ENCODE measurements around the gene OR51G1. TPM values are rescaled to one million over a fixed set of nuclear protein-coding genes. Genes with fewer than 3 reads are reported as not detected.

OR51G1 gene
- total RNA-seq, 1 donor from 2014 or later = not detected

- Mint-ChIP-seq H3K27ac (ENCODE audit: unreplicated experiment) (peak within 1 kb of the TSS; percentile 12), H3K27me3 (ENCODE audit: unreplicated experiment) (no peaks in the 10 kb centered on the region)
- TF ChIP-seq, protein P1, sequence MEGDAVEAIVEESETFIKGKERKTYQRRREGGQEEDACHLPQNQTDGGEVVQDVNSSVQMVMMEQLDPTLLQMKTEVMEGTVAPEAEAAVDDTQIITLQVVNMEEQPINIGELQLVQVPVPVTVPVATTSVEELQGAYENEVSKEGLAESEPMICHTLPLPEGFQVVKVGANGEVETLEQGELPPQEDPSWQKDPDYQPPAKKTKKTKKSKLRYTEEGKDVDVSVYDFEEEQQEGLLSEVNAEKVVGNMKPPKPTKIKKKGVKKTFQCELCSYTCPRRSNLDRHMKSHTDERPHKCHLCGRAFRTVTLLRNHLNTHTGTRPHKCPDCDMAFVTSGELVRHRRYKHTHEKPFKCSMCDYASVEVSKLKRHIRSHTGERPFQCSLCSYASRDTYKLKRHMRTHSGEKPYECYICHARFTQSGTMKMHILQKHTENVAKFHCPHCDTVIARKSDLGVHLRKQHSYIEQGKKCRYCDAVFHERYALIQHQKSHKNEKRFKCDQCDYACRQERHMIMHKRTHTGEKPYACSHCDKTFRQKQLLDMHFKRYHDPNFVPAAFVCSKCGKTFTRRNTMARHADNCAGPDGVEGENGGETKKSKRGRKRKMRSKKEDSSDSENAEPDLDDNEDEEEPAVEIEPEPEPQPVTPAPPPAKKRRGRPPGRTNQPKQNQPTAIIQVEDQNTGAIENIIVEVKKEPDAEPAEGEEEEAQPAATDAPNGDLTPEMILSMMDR (IDR thresholded peaks at IDR 0.05) = no peak
These were observed 42.2 kb downstream of the OR51G1 start, which contains the start of gene OR51T1 for GRCh38 chr11:4881860-4882500. TSS of gene OR51T1 (plus strand) at chr11:4881900. CDS start at chr11:4881900, 0 bp downstream.

DNA sequence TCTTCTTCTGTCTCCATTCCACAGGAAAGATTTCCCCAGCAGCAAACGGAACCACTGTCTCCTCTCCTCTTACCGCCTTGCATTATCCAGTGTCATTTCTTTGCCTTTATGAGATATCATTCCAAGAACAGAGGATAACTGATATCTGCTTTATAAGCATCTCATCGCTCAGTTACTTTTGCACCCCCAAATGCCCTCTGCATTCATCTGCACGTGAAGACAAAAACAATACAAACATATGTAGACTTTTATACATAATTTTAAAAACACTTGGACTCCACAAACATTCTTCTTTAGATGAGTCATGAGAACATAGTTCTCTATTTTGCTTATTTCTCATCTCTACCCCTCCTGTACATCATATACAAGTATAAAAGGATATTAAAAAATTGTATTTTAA lies 43.0 kb downstream of the OR51G1 start:
- H3K9me3 Mint-ChIP-seq (ENCODE audit: unreplicated experiment) = no peaks in the 10 kb centered on the region
- H3K4me1 Mint-ChIP-seq (ENCODE audit: unreplicated experiment) = peaks cover 11% of the 10 kb centered on the region
- no peak for DNase-seq (ENCODE audit: extremely low spot score, unreplicated experiment)
- no peak overlapping the region for H3K4me3 Mint-ChIP-seq (ENCODE audit: unreplicated experiment)
- TF ChIP-seq, protein P1 (IDR thresholded peaks at IDR 0.05) = no peak
- H3K36me3 Mint-ChIP-seq (ENCODE audit: unreplicated experiment) = no peaks in the 10 kb centered on the region
- no peak overlapping the region for H3K27ac Mint-ChIP-seq (ENCODE audit: unreplicated experiment)
- no peaks in the 10 kb centered on the region for H3K27me3 Mint-ChIP-seq (ENCODE audit: unreplicated experiment)

More at GRCh38 chr11:4881860-4882500, 42.2 kb downstream of the OR51G1 start, which contains the start of gene OR51T1:
- H3K9me3 Mint-ChIP-seq (ENCODE audit: unreplicated experiment) = no peaks in the 10 kb centered on the region
- H3K4me3 Mint-ChIP-seq (ENCODE audit: unreplicated experiment) = no peak within 1 kb of the TSS
- H3K4me1 Mint-ChIP-seq (ENCODE audit: unreplicated experiment) = peaks cover 11% of the 10 kb centered on the region
- DNase-seq (ENCODE audit: extremely low spot score, unreplicated experiment) = no peak
- no peaks in the 10 kb centered on the region for H3K36me3 Mint-ChIP-seq (ENCODE audit: unreplicated experiment)

Other genes starting within 250 kb of the OR51G1 start
- gene OR51E2, start 226.5 kb downstream of the OR51G1 start, total RNA-seq = 0.40 and 0.76 TPM in 2 replicates
- gene MMP26, start 219.6 kb downstream of the OR51G1 start, total RNA-seq = not detected in 2 replicates
- not detected in 2 replicates for gene OR51F1, start 154.4 kb downstream of the OR51G1 start, total RNA-seq
- not detected in 2 replicates for gene OR52R1, start 120.0 kb downstream of the OR51G1 start, total RNA-seq
- gene OR51F2, start 103.0 kb downstream of the OR51G1 start, total RNA-seq = not detected in 2 replicates
- gene OR51S1, start 75.1 kb downstream of the OR51G1 start, total RNA-seq = not detected in 2 replicates
- not detected in 2 replicates for gene OR51T1, start 42.4 kb downstream of the OR51G1 start, total RNA-seq
- not detected in 2 replicates for gene OR51A7, start 20.6 kb downstream of the OR51G1 start, total RNA-seq
- not detected in 2 replicates for gene OR51G2, start 5.0 kb downstream of the OR51G1 start, total RNA-seq
- not detected in 2 replicates for gene OR51A4, start 23.3 kb upstream of the OR51G1 start, total RNA-seq
- gene OR51A2, start 31.4 kb upstream of the OR51G1 start, total RNA-seq = not detected in 2 replicates
- gene OR51L1, start 70.5 kb upstream of the OR51G1 start, total RNA-seq = not detected in 2 replicates
- gene OR52J3, start 122.2 kb upstream of the OR51G1 start, total RNA-seq = not detected in 2 replicates
- not detected in 2 replicates for gene OR52E2, start 135.3 kb upstream of the OR51G1 start, total RNA-seq
- gene OR52E1, start 145.2 kb upstream of the OR51G1 start, total RNA-seq = not detected in 2 replicates
- not detected in 2 replicates for gene OR52A5, start 214.0 kb upstream of the OR51G1 start, total RNA-seq
- not detected in 2 replicates for gene OR52A1, start 230.4 kb upstream of the OR51G1 start, total RNA-seq